HS-5 (cell line): ENCODE data around the gene ELAVL1.
"Not testable (repeated sequence)": the region's sequence is repeated elsewhere in the genome, so short reads cannot be mapped to it uniquely, and the experiment has no call there.

Experiments
- DNase-seq: peaks from one replicate; pipeline ENCODE4 v3.0.0-alpha.2; 2012; ENCODE audit warnings: low read depth

The ELAVL1 gene

GRCh38 chr19:7933411-7933810 lies 72.0 kb downstream of the ELAVL1 start:
- no peak for DNase-seq

- no peak for DNase-seq
Observed at GRCh38 chr19:7932930-7933300, 72.5 kb downstream of the ELAVL1 start.

- DNase-seq: no peak
Observed at GRCh38 chr19:7932276-7932929, 73.0 kb downstream of the ELAVL1 start.

- DNase-seq: no peak
Observed at GRCh38 chr19:7931221-7932061, 74.0 kb downstream of the ELAVL1 start.

GRCh38 chr19:7930765-7931164 lies 74.7 kb downstream of the ELAVL1 start:
- no peak for DNase-seq

GRCh38 chr19:7930030-7930429 lies 75.4 kb downstream of the ELAVL1 start:
- not testable (repeated sequence) for DNase-seq

GRCh38 chr19:7928741-7929701 lies 76.4 kb downstream of the ELAVL1 start:
- DNase-seq: peak; percentile 74

- no peak for DNase-seq
Observed at GRCh38 chr19:7928334-7928706, 77.1 kb downstream of the ELAVL1 start.

GRCh38 chr19:7927605-7928333 lies 77.7 kb downstream of the ELAVL1 start:
- no peak for DNase-seq

- no peak for DNase-seq
Observed at GRCh38 chr19:7926727-7927604, 78.5 kb downstream of the ELAVL1 start.

GRCh38 chr19:7926021-7926726 lies 79.3 kb downstream of the ELAVL1 start, which contains the start of gene CTXN1:
Gene CTXN1 (minus strand): TSS chr19:7926135. CDS start chr19:7925538, 597 bp downstream.
- DNase-seq: no peak

- DNase-seq: no peak
Observed at GRCh38 chr19:7925171-7925851, 80.1 kb downstream of the ELAVL1 start.

- DNase-seq: no peak
Observed at GRCh38 chr19:7924651-7925170, 80.7 kb downstream of the ELAVL1 start.

GRCh38 chr19:7924241-7924640 lies 81.2 kb downstream of the ELAVL1 start:
- DNase-seq: no peak

GRCh38 chr19:7923295-7924191 lies 81.9 kb downstream of the ELAVL1 start:
- DNase-seq: no peak

- DNase-seq: no peak
Observed at GRCh38 chr19:7922836-7923195, 82.6 kb downstream of the ELAVL1 start.

GRCh38 chr19:7921967-7922835 lies 83.2 kb downstream of the ELAVL1 start:
- DNase-seq: no peak
